H7 (cell line): ENCODE data around the gene CUL1. TPM values are rescaled to one million over a fixed set of nuclear protein-coding genes. Genes with fewer than 3 reads are reported as not detected.

Experiments
- DNase-seq: peaks from one replicate; pipeline ENCODE4 v3.0.0; 2012
- H3K27me3 ChIP-seq: 2 replicates; pipeline ENCODE4 v1.6.0; 2011; ENCODE audit warnings: mild to moderate bottlenecking, low read length; ENCODE audit not compliant: control insufficient read depth, insufficient read depth
- H3K36me3 ChIP-seq: replicated peaks from 2 replicates; pipeline ENCODE4 v1.5.1; 2011; ENCODE audit warnings: low read length; ENCODE audit not compliant: control insufficient read depth, insufficient read depth
- H3K4me3 ChIP-seq: 2 replicates; pipeline ENCODE4 v1.5.1; 2011; ENCODE audit warnings: low read depth, mild to moderate bottlenecking, control low read depth, low read length, moderate library complexity; ENCODE audit not compliant: insufficient read depth
- total RNA-seq: library from RNA; depleted of rRNA; stranded (reverse); fragments of >200 nt; shearing (Covaris generic); gene quantifications from 2 replicates; pipeline ENCODE4 v1.2.3, GENCODE V29; 2014; rRNA removed

CUL1 gene
- total RNA-seq, 1 experiment from 2014 or later: 46.7 TPM

- no peak for DNase-seq
- Histone ChIP-seq H3K4me3 (no peak overlapping the region), H3K36me3 (no peaks in the 10 kb centered on the region), H3K27me3 (no peaks in the 10 kb centered on the region)
Measured at GRCh38 chr7:148838905-148839304, 140.2 kb downstream of the CUL1 start.

DNA sequence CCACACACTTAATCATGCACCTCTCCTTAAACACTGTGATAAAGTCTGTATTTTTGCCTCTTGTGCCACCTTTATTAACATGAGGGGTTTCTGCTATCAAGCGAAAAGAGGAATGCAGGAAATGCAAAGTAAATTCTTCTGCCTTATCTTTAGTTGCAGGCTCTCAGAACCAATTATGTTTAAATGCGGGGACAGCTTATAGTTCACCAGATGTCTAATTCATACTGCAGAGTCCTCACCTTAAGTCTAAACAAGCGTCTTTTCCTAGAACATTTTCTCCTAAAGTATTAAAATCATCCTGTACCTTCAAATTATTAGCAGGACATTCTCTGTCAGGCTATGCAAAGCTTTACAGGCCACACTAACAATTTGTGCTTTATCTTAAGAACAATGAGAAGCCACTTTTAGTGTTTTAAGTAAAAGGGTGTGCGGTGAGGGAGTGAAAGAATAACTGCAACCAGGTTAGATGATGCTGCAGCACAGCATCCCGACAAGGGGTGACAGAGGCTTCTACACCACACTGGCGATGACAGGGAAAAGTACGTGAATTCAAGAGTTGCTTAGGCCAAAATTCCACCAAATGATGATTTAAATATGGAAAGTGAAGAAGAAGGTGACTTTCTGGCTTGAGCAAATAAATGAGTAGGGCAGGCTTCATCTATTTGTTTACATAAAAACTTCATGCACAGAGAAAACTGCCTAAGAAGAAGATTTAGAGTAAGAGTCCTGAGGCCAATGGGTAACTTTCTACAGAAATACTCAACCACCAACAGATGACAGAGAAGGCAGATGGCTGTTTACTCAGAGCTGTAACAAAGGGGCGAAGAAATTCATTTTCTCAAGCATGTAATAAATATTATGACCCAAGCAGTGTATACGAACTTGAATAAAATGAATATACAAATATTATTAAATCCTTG is 149.4 kb downstream of the CUL1 start:
- Histone ChIP-seq H3K36me3 (no peaks in the 10 kb centered on the region), H3K4me3 (no peak overlapping the region), H3K27me3 (no peaks in the 10 kb centered on the region)
- DNase-seq: no peak

DNA sequence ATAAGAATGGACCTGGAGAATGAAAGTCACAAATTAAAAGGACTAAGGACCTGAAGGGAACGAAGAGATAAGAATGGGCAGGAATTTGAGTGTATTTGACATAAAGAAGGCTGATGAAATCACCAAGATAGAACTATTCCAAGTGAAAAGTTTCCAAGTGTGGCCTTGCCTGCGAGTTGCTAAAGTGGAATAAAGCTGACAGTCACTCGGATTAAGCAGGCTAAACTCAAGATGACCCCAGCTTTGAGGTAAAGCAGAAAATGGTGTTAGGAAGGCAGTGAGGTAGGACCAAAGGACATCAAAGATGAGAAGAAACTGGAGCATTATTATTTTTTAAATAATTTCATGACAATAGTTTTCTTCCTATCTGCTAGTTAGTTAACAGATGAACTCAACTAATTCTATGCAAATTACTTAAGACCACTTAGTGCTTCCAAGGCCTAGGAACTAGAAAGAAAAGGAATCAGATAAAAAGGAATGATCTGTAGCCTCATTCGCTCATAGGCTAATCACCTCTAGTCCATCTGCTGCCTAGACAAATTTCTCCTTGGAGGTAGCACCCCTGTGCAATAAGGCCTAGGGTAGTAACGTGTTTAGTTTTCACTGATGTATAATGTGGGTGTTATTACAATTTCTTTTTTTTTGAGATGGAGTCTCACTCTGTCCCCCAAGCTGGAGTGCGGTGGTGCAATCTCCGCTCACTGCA is 150.8 kb downstream of the CUL1 start:
- no peak for DNase-seq
- H3K27me3 ChIP-seq: no peaks in the 10 kb centered on the region
- no peak overlapping the region for H3K4me3 ChIP-seq
- no peaks in the 10 kb centered on the region for H3K36me3 ChIP-seq

- H3K36me3 ChIP-seq: no peaks in the 10 kb centered on the region
- DNase-seq: no peak
- no peak overlapping the region for H3K4me3 ChIP-seq
- H3K27me3 ChIP-seq: no peaks in the 10 kb centered on the region
Measured at GRCh38 chr7:148850564-148850963, 151.9 kb downstream of the CUL1 start.

Other genes starting within 250 kb of the CUL1 start
- gene C7orf33, start 108.1 kb upstream of the CUL1 start, total RNA-seq: not detected in 2 replicates
- gene EZH2, start 185.4 kb downstream of the CUL1 start, total RNA-seq: 18.4 and 19.2 TPM in 2 replicates